ENCODE results near the gene NUDC.

DNA sequence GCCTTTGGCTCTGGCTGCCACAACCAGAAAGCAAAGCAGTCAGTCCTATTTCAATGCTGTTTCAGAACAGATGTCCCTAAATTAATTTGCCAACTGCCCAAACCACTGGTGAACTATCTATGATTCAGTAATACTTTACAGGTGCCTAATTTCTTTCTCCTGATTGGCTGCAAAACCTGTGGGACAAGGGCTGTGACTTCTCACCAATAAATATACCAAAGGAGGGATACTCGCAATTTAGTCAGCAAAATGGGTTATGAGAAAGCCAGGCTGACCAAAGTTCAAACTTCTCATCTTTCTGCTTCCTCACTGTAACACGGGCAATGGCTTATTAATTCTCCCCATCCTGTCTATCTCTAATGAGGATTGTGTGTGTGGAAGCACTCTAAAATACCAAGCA is 44.2 kb upstream of the NUDC start:
- TF ChIP-seq CTCF (IDR thresholded peaks at IDR 0.05) (no peak), POLR2A (IDR thresholded peaks at IDR 0.05) (no peak)
